Stimulated activated CD8-positive, alpha-beta memory T cell treated with anti-CD3 and anti-CD28 coated beads, Interleukin-4, amount 100 ng/mL, for 24 hours (primary cell): ENCODE data around the gene LRP6.

Experiments
- DNase-seq: peaks from one replicate; pipeline ENCODE4 v3.0.0-alpha.2; 2020; ENCODE audit warnings: low read depth

The LRP6 gene

GRCh38 chr12:12072064-12072760 is 194.6 kb downstream of the LRP6 start:
- DNase-seq: no peak

- no peak for DNase-seq
Measured at GRCh38 chr12:12070674-12071656, 195.9 kb downstream of the LRP6 start, which contains the start of gene BCL2L14. Gene BCL2L14 (plus strand): TSS chr12:12070939. CDS start chr12:12079306, 8,367 bp downstream.

- DNase-seq: no peak
Measured at GRCh38 chr12:12069821-12070548, 196.9 kb downstream of the LRP6 start.

GRCh38 chr12:12068751-12069150 is 198.1 kb downstream of the LRP6 start:
- DNase-seq: no peak
